ENCODE data around the gene M1AP.

The M1AP gene

GRCh38 chr2:74593826-74594772 lies 54.0 kb downstream of the M1AP start:
- DNase-seq, result no peak

DNA sequence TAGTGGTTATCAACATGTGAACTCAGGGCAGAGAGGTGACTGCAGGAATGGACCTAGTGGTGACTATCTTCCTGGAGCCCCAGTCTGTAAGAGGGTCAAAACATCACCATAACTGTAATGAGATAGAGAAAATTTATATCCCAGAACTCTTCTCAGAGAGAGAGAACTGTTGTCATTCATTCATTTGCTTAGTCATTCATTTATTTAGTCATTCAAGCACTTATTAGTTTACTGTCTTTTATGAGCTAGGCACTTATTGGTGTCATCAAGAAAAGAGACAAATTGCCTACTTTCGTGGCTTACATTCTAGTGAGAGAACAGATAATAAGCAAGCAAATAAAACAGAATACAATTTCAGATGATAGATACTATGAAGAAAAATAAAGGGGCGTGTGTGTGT lies 59.5 kb downstream of the M1AP start:
- DNase-seq, result no peak

- peak; percentile 60 for DNase-seq
Measured at GRCh38 chr2:74587664-74588277, 60.4 kb downstream of the M1AP start.

DNA sequence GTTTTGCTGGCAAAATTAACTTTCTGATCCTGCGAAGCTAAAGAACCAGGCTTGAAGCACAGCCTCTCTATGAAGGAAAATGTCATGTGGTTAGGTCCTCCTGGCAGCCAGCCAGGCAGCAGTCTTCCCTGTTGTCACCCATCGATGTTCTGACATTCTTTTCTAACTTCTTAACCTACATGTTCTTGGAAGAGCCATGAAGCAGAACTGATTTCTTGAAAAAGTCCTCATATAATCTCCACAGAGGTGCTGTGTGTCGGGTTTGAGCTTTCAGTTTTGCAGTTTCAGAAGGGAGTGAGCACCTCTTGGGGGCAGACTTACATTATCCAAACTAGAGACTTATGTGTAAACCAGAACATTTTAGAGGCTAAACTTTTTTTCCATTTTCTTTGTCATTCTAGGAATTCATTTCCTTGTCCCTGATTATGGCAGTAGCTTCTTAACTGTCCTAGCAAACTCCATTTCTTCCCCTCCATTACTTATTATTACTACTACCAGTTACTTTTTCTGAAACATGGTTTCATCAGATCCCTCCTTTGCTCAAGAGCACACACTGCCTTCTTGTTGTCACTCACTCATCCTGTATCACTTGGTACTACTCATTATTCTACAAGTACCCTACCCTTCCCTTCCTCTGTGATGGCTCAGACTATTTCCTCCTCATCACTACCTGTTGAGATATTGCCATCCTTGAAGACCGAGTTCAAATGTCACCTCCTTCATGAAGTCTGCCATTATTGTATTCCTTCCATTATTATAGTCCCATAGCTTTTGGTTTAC lies 62.5 kb downstream of the M1AP start:
- no peak for DNase-seq

DNA sequence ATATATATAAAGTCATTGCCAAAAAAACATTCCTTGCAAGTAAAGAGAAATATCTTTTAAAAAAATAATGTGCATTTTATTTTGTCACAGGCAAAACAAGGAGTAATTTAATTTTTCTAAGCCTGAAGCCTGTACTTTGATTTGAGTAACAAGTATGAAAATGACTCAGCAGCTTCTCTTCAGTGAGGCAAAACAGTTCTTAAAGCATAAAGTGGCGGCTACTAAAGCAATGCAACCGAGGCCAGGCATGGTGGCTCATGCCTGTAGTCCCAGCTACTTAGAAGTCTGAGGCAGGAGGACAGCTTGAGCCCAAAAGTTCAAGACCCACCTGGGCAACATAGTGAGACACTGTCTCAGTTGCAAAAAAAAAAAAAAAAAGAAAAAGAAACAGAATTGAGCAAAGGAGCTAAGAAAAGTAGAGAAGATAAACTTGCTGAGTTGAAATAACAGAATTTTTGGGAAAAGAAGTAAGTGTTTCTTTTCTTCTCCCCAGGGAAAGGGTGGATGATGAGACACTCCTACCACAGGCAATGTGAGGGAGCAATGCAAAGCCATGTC lies 64.0 kb downstream of the M1AP start:
- no peak for DNase-seq

GRCh38 chr2:74583504-74583903 lies 64.6 kb downstream of the M1AP start:
- no peak for DNase-seq

DNA sequence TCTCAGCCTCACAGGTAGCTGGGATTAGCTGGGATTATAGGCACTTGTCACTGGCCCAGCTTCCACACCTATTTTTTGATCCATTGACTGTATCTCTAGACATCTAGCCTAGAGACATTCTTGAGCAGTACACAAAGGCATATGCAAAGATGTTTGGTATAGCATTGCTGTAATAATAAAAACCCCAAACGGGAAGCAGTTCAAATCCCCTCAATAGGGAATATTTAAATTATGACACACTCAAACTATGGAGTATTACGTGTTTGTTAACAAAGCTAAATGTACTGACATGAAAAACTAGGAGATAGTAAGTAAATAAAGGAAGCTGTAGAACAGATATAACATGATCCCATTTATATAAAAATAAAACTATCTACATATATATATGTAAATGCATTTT lies 65.9 kb downstream of the M1AP start:
- DNase-seq, result no peak

DNA sequence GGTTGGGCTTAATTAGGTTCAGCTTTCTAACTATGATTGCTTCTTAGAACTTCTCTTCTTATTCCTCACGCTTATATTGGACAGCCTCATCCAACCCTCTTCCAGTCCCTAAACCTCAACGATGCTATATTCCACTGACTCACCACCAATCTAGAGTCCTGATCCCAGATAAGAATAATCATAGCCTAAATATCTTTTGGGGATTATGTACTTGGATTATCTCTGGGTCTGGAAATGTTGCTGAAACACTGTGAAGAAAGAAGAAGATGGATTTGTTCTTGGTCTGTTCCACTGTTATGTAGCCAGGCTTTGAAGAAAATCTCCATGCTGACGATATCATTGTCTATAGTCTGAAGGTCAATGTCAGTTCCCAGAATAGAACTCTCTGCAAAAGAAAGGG lies 66.7 kb downstream of the M1AP start:
- DNase-seq, result no peak

GRCh38 chr2:74578408-74578807 lies 69.7 kb downstream of the M1AP start:
- no peak for DNase-seq

- no peak for DNase-seq
Measured at GRCh38 chr2:74577448-74577847, 70.7 kb downstream of the M1AP start.

GRCh38 chr2:74576863-74577229 lies 71.3 kb downstream of the M1AP start:
- DNase-seq, result no peak

DNA sequence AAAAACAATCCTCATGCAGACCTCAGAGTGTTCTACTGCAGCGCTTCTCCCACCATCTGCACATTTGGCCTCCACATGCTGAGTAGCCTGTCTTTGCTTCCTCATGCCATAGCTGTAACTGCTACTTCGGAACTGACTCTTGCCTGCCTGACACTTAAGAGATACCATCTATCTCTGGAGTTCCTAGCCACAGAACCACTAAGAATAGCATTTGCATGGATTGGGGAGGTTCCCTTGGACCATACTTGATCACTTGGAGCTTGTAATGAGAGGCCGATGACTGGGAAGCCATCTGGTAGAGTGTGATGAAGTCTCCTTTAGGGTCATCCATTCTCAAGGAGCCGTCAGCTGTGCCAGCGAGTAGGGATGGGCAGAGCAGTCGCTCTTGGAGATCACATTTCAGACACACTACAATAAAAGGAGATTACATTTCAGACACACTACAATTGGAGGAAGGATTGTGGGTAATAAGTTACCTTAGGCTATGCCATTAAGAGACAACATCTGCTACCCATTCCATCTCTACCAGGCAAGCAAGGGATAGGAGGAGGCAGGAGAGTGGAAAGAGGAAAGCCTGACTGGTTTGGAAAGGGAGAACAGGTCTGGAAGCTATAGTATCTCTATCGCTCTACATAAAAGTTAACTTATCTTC lies 71.8 kb downstream of the M1AP start:
- DNase-seq, result no peak

DNA sequence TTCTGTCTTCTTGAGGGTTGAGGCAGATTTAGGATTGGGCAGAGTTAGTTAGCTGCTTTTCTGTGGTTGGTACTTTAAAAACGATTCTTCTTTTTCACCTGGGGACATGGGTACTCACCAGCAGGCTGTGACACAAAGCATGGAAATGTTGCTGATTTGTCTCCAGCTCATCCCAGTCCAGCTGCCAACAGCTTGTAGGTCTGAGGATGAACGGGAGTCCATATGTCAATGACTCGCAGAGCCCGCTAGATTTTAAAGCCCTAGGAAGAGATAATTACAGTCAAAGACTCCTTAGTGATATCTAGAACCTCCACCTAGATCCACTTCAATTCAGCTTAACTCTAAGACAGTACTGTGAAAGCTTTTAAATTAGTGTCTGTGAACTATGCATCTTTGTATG lies 72.8 kb downstream of the M1AP start:
- no peak for DNase-seq

DNA sequence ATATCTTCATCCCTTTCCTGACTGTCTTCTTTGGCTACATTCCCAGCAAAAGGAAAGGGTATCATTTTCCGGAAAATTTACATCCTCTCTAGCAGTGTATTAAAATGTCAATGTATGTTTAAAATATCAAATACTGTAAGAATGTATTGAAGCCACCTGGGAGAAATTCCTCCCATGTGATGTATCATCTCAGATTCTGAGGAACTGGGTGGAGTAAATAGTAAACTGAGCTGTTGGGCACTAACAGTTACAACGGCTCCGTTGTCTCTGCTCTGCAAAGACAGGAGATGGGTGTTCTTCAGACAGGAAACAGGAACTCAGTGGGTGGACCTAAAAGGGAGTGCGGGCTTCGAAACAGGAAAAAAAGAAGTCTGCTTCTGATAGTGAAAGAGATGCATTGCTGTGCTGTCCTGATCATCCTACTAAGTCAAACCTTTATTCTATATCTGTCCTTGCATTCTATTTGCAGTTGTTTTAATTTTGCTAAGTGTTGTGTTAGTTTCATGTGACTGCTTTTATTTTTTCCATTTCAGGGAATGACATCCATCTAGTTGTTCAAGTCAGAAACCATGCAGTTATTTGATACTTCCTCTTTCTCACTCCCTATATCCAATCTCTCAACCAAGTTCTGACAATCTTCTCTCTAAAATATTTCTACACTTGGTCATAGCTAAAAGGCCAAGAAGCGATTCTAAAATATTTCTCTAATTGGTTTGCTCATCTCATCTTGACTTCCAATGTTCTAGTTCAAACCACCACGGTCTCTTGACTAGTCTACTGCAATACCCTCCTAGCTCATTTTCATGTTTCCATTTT lies 74.2 kb downstream of the M1AP start:
- no peak for DNase-seq

GRCh38 chr2:74572178-74572925 lies 75.8 kb downstream of the M1AP start:
- DNase-seq, result no peak

DNA sequence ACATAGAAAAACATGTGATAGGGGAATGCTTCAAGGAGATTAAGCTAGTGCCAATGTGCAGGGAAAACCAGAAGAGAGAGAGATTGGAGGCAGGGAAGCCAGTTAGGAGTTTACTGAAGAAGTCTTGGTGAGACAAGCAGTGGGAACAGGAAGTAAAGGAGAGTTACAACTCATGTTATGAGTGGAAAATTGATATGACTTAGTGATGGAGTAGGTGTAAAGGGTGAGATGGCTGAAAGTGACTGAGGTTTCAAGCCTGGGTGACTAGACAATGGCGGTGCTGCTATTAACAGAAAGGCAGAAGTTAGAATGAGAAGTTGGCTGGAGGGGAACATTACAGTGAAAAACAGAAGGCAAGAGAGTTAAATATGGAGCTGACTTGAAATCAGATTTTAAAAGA lies 77.1 kb downstream of the M1AP start:
- DNase-seq, result no peak

DNA sequence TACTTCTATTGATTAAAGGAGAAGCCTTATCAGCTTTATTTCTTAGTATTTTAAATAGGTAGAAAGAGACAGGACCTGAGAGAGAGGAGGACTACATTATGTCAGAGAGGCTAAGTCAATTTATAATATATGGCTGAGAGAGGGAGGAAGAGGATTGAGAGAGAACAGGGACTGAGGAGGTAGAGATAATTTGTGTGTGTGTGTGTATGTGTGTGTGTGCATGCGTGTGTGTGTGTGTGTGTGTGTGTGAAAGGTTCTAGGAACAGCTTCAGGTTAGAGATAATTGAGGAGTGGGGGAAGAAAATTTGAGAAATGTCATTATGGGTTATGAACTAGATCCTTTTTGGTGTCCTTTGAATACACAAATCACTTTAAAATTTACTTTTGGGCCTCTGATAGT lies 78.4 kb downstream of the M1AP start:
- no peak for DNase-seq

DNA sequence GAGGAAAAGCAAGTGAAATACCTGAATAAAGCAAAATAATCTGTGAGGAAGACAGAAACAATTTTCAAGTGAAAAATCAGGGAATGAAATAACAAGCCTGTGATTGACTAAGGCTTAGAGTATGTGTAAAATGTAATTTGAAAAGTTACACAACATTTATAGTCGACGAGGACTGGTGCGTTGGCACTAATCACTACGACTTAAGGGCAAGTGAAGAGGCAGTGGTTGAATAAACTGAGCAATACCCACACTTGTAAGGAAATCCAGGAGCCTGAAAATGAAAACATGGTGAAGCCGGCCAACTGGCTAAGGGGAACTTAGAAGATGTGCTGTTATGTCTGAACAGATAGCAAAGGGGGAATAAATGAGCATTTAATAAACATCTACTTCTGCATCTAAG lies 80.2 kb downstream of the M1AP start:
- no peak for DNase-seq

DNA sequence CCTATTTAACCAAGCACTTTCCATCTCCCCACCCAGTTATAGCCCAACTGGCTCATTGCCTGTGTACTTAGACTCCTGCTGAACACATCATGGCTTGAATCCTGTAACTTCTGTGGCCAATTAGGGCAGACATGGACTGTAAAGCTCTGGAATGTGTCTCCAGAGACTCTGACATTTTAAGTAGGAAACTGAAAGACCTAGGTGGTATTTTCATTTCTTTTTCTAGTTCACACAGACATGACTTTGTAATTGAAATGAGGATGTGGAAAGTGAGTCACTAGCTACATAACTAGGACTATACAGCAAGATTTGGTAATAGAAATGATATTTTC lies 81.4 kb downstream of the M1AP start:
- no peak for DNase-seq

DNA sequence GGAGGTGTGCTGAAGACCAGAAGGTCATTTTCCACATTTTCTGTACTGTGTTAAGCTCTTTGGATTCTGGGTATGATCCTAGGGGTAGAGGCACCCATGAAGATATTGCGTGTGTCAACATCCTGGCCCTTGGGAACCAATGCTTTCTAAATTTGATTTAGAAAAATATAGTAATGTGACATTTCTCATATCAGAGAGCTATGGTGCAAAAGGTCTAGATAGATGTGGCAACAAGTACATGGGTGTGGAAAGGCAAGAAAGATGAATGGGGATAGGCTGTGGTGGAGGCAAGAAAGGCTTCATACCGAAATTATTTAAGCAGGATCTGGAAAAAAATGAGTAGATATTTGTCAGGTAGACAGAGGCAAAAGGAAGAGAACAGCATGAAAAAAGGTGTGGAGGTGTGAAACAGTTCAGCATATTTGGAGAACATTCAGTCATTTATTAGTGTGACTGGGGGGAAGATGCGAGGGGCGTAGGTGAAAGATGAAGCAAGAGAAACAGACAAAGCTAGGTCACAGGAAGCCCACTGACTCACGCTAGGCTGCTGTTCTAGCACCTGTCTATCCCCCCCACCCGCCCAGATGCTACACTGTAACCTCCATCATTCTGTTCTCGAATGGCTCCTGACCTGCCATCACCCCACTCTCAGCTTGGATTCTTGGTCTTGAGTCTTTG lies 81.9 kb downstream of the M1AP start:
- no peak for DNase-seq

- no peak for DNase-seq
Measured at GRCh38 chr2:74564222-74564621, 83.9 kb downstream of the M1AP start.
